Fibroblast of peridontal ligament (primary cell): Measurements from ENCODE around the gene MACROD2.

Source experiments
- DNase-seq: peaks from one replicate; pipeline ENCODE4 v3.0.0-alpha.2; 2010; ENCODE audit errors: extremely low read depth

The MACROD2 gene

DNA sequence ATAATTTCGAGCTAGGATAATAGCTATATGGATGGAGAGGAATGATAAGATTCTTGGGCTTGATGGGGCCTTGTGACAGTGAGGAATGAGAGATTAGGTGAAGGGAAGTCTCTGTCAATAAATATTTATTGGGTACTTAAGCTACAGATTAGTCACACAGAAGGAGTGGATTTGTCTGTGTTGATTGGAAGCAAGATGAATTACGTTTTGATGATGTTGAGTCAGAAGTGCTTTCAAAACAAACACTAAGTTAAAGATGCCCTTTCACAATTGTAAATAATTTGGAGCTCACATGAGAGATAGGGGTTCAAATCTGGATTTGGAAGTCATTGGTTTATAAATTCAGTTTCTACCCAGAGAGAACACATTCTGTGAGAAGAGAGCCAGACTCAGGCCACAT is 1743.7 kb downstream of the MACROD2 start:
- no peak for DNase-seq

GRCh38 chr20:15740046-15740775 is 1744.9 kb downstream of the MACROD2 start:
- no peak for DNase-seq

DNA sequence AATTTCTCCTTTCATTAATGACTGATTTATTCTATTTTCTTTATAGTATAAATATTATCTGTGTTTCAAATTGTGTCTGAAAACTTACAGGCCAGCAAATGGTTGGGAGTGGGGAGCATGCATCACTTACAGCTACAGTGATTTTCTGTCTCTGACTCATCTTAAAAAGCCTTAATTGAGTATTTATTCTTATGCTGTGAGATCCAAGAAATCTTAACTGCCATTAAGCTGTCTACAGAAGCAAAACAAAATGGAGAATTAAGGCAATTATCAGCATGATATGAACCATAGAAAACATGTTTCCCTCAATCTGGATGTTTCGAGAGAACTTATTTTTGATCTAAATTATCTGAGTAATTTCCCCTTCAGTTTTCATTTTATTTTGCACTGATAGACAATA is 1746.8 kb downstream of the MACROD2 start:
- DNase-seq, result no peak

DNA sequence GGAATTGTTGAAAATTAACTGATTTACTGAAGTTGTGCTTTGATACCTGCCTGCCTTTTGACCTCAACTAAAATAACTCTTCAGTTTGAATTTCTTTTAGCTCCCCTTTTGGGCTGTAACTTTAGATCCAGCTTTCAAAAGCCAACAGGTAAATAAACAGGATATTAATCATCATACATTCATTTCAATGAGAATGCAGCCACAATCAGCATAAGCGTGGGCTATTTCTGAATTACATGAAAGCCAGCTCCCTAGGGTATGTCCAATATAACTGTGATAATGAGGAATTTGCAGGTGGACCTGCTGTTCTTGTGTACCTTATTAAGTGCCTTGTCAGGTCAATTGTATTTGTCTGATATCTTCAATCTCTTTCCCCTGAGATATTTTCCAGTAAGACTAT is 1747.3 kb downstream of the MACROD2 start:
- DNase-seq, result no peak

GRCh38 chr20:15756002-15756753 is 1760.9 kb downstream of the MACROD2 start:
- no peak for DNase-seq

- no peak for DNase-seq
Measured at GRCh38 chr20:15756754-15757115, 1761.4 kb downstream of the MACROD2 start.

DNA sequence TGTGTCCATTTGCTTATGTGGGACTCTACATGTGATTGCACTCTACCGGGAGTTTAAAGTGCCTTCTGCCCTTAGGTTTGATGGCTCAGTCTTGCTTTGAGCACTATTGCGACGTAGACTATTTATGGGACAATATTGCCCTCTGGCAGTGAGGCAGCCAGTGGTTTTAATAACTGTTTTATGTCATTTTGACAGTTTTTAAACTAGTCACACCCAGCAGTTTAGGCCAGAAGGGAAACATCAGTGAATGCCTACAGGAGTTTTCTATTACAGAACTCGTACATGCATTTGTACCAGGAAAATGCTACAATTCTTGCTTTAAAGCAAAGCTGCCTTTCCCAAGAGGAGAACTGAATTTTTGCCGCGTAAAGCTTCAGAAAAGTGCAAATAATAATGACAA is 1764.3 kb downstream of the MACROD2 start:
- no peak for DNase-seq

- no peak for DNase-seq
Measured at GRCh38 chr20:15760001-15760621, 1764.8 kb downstream of the MACROD2 start.

DNA sequence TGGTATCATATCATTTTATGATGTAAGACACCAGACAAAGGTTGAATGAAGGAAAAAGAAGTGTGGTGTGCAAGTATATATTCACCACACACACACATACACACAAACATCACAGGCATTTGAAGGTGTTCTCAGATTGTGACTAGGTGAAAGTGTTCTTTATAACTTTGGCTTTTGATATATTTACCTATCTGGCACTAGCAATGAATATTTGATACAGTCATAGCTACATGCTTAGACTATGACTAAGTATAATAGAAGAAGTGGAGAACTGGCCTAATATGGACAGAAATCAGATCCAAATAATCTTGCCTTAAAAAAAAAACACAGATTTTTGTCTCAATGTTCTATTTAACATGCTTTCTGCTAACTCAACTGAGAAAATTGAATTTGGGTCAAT is 1768.0 kb downstream of the MACROD2 start:
- no peak for DNase-seq

- DNase-seq, result no peak
Measured at GRCh38 chr20:15767586-15767985, 1772.3 kb downstream of the MACROD2 start.

GRCh38 chr20:15767999-15768741 is 1772.9 kb downstream of the MACROD2 start:
- no peak for DNase-seq

DNA sequence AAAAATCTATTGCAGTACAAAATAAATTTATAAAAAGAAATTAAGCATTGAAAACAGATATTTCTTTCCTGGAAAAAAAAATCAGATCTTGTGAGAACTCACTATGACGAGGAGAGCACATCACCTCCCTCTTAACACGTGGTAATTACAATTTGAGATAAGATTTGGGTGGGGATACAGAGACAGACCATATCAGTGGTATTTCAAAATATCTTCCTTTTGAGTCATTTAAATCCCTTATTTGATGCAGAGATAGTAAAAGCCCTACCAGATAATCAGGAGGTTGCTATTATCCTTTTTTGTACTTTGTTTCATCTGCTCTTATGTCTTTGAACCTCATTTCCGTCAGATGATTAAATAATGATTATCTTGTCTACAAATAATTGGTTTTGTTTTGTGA is 1777.5 kb downstream of the MACROD2 start:
- DNase-seq, result no peak

DNA sequence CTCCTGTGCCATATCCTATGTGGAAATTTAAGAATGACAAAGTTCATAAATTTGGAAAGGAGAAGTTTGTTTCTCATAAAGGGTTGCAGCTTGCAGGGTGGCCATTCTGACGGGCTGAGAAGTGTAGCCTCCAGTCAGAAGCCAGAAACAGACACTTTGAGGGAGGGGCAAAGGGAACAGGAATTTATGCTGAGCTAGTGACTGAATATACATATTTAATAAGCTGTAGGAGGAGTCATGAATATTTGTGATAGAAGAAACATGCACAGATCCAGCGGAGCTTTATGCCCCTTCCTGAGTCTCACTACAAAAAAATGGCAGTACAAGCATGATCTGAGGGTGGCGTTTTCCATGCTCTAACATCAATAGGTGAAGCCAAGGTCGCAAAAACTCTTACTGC is 1779.6 kb downstream of the MACROD2 start:
- no peak for DNase-seq

- DNase-seq, result no peak
Measured at GRCh38 chr20:15776770-15777466, 1781.6 kb downstream of the MACROD2 start.

- DNase-seq, result no peak
Measured at GRCh38 chr20:15784020-15784419, 1788.7 kb downstream of the MACROD2 start.

DNA sequence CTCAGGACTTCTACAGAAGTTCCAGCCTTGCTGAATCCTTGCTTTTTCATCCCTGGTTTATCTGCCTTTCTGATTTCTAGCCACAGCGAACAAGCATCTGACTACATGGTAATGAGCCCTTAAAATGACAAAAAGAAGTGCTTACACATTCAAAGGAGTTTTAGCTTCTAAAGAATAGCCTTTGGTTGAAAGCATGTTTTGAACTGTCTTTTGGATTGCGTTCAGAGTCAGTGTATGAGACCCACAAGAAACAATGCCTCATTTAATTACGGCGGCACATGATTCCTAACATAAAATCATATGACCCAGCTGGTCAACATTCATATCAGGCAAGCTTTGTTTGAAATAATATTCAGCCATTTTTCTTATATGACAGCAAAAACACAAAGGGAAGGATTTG is 1793.8 kb downstream of the MACROD2 start:
- DNase-seq, result no peak

- DNase-seq, result no peak
Measured at GRCh38 chr20:15792855-15793254, 1797.5 kb downstream of the MACROD2 start.

DNA sequence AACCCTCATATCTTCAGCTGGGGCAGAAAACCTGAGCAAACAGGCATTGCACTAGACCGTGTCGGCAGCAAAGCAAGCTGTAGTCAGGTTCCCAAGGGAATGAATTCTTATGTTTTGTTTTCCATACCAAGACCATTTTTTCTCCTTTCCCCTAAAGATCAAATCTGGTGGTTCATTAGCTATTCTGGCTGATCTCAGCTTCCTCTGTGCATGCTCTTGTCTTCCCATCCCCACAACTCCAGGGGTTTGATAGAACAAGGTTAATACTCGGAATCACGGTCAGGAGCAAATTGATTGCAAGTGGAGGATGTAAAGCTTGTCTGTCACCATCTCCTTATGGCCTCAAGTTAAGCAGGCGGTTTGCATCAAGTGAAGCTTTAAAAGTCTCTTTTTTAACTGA is 1799.1 kb downstream of the MACROD2 start:
- DNase-seq, result no peak

DNA sequence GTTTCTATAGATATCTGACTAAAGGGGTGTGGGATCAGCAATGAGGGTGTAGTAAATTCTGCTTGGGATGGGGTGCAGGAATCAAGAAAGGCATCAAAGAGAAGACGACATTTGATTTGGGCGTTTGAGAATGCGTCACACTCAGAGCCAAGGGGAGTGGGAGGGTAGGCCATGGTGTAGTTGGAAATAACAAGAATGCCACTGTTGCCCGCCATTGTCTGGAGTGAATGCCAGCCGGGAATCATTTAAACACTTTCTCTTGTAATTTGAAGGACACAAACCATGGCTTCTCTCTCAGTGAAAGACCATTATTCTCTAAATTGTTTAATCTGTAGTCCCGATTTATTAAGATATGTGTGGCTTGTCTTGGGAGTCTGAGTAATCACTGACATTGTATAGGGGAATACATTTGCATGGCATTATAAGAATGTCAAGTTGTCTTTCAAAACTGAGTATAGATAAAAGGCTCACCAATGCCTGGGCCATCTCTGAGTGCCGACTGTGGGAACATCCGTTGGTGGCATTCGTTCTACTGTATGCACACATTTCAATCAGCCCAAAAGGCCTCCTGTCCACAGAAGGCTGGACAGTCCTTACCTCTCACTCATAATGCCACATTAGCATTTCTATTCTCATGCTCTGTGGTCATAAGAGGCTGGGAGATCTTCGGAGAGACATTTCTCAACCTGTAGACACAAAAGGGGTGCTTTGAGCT is 1800.1 kb downstream of the MACROD2 start:
- DNase-seq, result no peak

- peak; percentile 23 for DNase-seq
Measured at GRCh38 chr20:15799871-15800270, 1804.6 kb downstream of the MACROD2 start.

DNA sequence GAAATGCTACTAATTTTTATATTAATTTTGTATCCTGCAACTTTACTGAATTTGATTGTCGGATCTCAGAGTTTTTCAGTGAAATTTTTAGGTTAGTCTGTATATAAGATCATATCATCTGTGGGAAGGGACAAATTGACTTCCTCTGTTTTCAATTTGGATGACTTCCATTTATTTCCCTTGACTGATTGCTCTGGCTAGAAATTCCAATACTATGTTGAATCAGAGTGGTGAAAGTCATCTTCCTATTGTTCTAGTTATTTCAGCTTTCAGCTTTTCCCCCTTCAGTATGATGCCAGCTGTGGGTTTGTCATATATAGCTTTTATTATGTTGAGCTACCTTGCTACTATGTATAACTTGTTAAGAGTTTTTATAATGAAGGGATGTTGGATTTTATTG is 1806.7 kb downstream of the MACROD2 start:
- no peak for DNase-seq
